Lung (tissue), 12 donors: ENCODE measurements around the gene COQ7. TPM values are rescaled to one million over a fixed set of nuclear protein-coding genes. Genes with fewer than 3 reads are reported as not detected.

Experiments used
- ATAC-seq: fragments of 200-7000 bp; cut with Tn5 transposase; one replicate; pipeline ENCODE4 v1.9.1; 2020; ENCODE audit warnings: moderate number of reproducible peaks; ENCODE audit not compliant: insufficient read depth, low FRiP score
- DNase-seq, 3 donors: peaks; one replicate each; pipeline ENCODE4 v3.0.0-alpha.2; 2013 to 2017
- H3K27ac ChIP-seq, 2 donors: one replicate each; pipeline ENCODE4 v1.5.1; 2013; ENCODE audit warnings: mild to moderate bottlenecking in 2 of 2, moderate library complexity in 2 of 2, control low read depth in 1 of 2, inconsistent platforms in 1 of 2, low read depth in 1 of 2, low read length in 1 of 2
- H3K27me3 ChIP-seq, 3 donors: one replicate each; pipeline ENCODE4 v1.5.1; 2013; ENCODE audit warnings: low read length in 2 of 3; ENCODE audit not compliant: control insufficient read depth in 3 of 3, insufficient read depth in 3 of 3
- H3K36me3 ChIP-seq, 4 donors: one replicate each; pipeline ENCODE4 v1.5.1; 2013; ENCODE audit warnings: low read length in 4 of 4, mild to moderate bottlenecking in 1 of 4, moderate library complexity in 1 of 4; ENCODE audit not compliant: control insufficient read depth in 4 of 4, insufficient read depth in 4 of 4
- H3K4me1 ChIP-seq, 5 donors: one replicate each; pipeline ENCODE4 v1.5.1; 2013; ENCODE audit warnings: low read length in 5 of 5, mild to moderate bottlenecking in 2 of 5, moderate library complexity in 1 of 5; ENCODE audit not compliant: control insufficient read depth in 5 of 5, insufficient read depth in 5 of 5
- H3K4me3 ChIP-seq: one replicate; pipeline ENCODE4 v1.5.1; 2013; ENCODE audit warnings: mild to moderate bottlenecking, control low read depth, moderate library complexity
- H3K9ac ChIP-seq, 2 donors: one replicate each; pipeline ENCODE4 v1.5.1; 2013; ENCODE audit warnings: low read length in 2 of 2, control low read depth in 1 of 2; ENCODE audit not compliant: insufficient read depth in 1 of 2
- H3K9me3 ChIP-seq, 4 donors: one replicate each; pipeline ENCODE4 v1.5.1; 2013; ENCODE audit warnings: low read length in 3 of 4, mild to moderate bottlenecking in 1 of 4, moderate library complexity in 1 of 4; ENCODE audit not compliant: control insufficient read depth in 4 of 4, insufficient read depth in 3 of 4
- CTCF ChIP-seq: IDR thresholded peaks from 2 replicates; pipeline ENCODE4 v1.5.1; 2012; ENCODE audit warnings: mild to moderate bottlenecking; ENCODE audit errors: control extremely low read depth, extremely low read depth
- WGBS, 2 donors: extraction: QIAGEN DNeasy Blood & Tissue Kit; methylation state at CpG; one replicate each; pipeline ENCODE4 v1.1.7; 2013; 5-methylcytosine and 5-hydroxymethylcytosine counted together
- polyA plus RNA-seq, 2 donors: library from polyadenylated mRNA; stranded (reverse); fragments of 200-250 nt; gene quantifications; one replicate each; pipeline ENCODE4 v1.2.1, GENCODE V29; 2013
- total RNA-seq, 2 donors: library from RNA; depleted of rRNA in 1 of 2; stranded (reverse); fragments of >200 nt in 1 of 2; gene quantifications; one replicate each; pipeline ENCODE4 v1.2.1, GENCODE V29; 2014 to 2021
- donor health status: control.
- donor health status: control.
- donor health status: Bipolar disorder and iron deficiency.
- donor health status: healthy.
- donor health status: DM: yes; HTN: yes; CAD: no.

COQ7 gene
- total and polyA plus RNA-seq, 4 donors, result 11.1 to 26.2 (median 18.7) TPM

DNA sequence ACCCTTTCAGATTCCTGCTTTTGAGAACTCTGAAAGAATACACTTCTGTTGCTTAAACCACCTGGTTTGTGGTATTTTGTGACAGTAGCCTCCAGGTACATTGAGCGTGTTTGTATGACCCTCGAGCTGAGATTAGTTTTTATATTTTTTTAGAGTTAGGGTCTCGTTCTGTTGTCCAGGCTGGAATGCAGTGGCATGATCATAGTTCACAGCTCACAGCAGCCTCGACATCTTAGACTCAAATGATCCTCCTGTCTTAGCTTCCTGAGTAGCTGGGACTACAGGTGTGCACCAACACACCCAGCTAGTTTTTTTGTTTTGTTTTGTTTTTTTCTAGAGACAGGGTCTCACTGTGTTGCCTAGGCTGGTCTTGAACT is 41.9 kb downstream of the COQ7 start:
- 86 to 89% methylated on average over 4 of the region's 4 CpGs for WGBS, 2 donors

GRCh38 chr16:19110537-19111360 is 43.3 kb downstream of the COQ7 start:
- Histone ChIP-seq H3K4me3 (no peak overlapping the region), H3K27ac (no peak overlapping the region), H3K9ac (no peak overlapping the region), H3K36me3 (peaks cover 0 to 9% (median 4%) of the 10 kb centered on the region in 4 donors), H3K4me1 (peaks cover under 1 to 45% (median 16%) of the 10 kb centered on the region in 5 donors), H3K9me3 (no peaks in the 10 kb centered on the region), H3K27me3 (no peaks in the 10 kb centered on the region)
- ATAC-seq (no peak), DNase-seq (no peak)
- 86 to 92% methylated on average over 4 of the region's 4 CpGs for WGBS, 2 donors
- TF ChIP-seq CTCF, result no peak

More for the DNA sequence above, 41.9 kb downstream of the COQ7 start:
- no peak for TF ChIP-seq CTCF
- Histone ChIP-seq H3K4me1 (peaks cover 0 to 45% (median 15%) of the 10 kb centered on the region in 5 donors), H3K27me3 (no peaks in the 10 kb centered on the region), H3K27ac (no peak overlapping the region), H3K9ac (no peak overlapping the region), H3K9me3 (no peaks in the 10 kb centered on the region), H3K36me3 (no peaks in the 10 kb centered on the region), H3K4me3 (no peak overlapping the region)
- DNase-seq (no peak), ATAC-seq (no peak)

GRCh38 chr16:19112099-19112407 is 44.6 kb downstream of the COQ7 start:
- no peak overlapping the region for H3K4me3 ChIP-seq
- H3K36me3 ChIP-seq, result peaks cover 0 to 12% (median 8%) of the 10 kb centered on the region in 4 donors
- WGBS, 2 donors, result 95 to 98% methylated on average over 2 of the region's 2 CpGs
- no peak overlapping the region for H3K27ac ChIP-seq
- peaks cover 3 to 45% (median 17%) of the 10 kb centered on the region in 5 donors for H3K4me1 ChIP-seq
- no peak overlapping the region for H3K9ac ChIP-seq
- no peaks in the 10 kb centered on the region for H3K27me3 ChIP-seq
- no peak for TF ChIP-seq CTCF
- H3K9me3 ChIP-seq, result no peaks in the 10 kb centered on the region
- DNase-seq, result no peak
- ATAC-seq, result no peak
